Right atrium auricular region (tissue), 2 donors: ENCODE measurements around the gene IFRD2. TPM values are rescaled to one million over a fixed set of nuclear protein-coding genes. Genes with fewer than 3 reads are reported as not detected.

Experiments used
- DNase-seq: peaks from one replicate; pipeline ENCODE4 v3.0.0-alpha.2; 2019; ENCODE audit warnings: low spot score
- H3K27ac ChIP-seq, 2 donors: fragments of 200-600 bp; sonication (generic); 1 replicate in 1 of 2; 2 replicates in 1 of 2; pipeline ENCODE4 v1.5.1; 2016 to 2019
- H3K27me3 ChIP-seq, 2 donors: fragments of 200-600 bp; sonication (generic); one replicate each; pipeline versions ENCODE4 v1.5.1 to v1.6.0; 2017 to 2019
- H3K36me3 ChIP-seq: fragments of 200-600 bp; sonication (generic); one replicate; pipeline ENCODE4 v1.5.1; 2016
- H3K4me1 ChIP-seq, 2 donors: fragments of 200-600 bp; sonication (generic); one replicate each; pipeline versions ENCODE4 v1.5.1 to v1.6.0; 2017 to 2019
- H3K4me3 ChIP-seq, 2 donors: fragments of 200-600 bp; sonication (generic); 1 replicate in 1 of 2; 2 replicates in 1 of 2; pipeline ENCODE4 v1.5.1; 2017 to 2019; ENCODE audit warnings: mild to moderate bottlenecking in 1 of 2, moderate library complexity in 1 of 2
- H3K9me3 ChIP-seq, 2 donors: fragments of 200-600 bp; sonication (generic); one replicate each; pipeline ENCODE4 v1.5.1; 2019
- CTCF ChIP-seq, 2 donors: fragments of 200-600 bp; sonication (generic); IDR thresholded peaks; one replicate each; pipeline ENCODE4 v1.5.1; 2019; ENCODE audit warnings: antibody characterized with exemption in 2 of 2
- total RNA-seq, 2 donors: library from RNA; depleted of rRNA; stranded (reverse); fragments of >200 nt; gene quantifications; one replicate each; pipeline ENCODE4 v1.1.0, GENCODE V29; 2016

Gene IFRD2
- total RNA-seq, 2 donors from 2014 or later: 51.0 to 58.5 TPM

GRCh38 chr3:50269977-50270413 is 22.2 kb downstream of the IFRD2 start:
- H3K36me3 ChIP-seq: no peaks in the 10 kb centered on the region
- H3K9me3 ChIP-seq: no peaks in the 10 kb centered on the region
- DNase-seq: no peak
- no peak for TF ChIP-seq CTCF (IDR thresholded peaks at IDR 0.05)
- peak overlapping the region; percentile 92 to 97 for H3K27ac ChIP-seq
- peaks cover 0 to 83% of the 10 kb centered on the region in 2 donors for H3K4me1 ChIP-seq
- H3K4me3 ChIP-seq: peak overlapping the region in 1 of 2 donors; percentile 31
- no peaks in the 10 kb centered on the region for H3K27me3 ChIP-seq

GRCh38 chr3:50269460-50269859 is 22.8 kb downstream of the IFRD2 start:
- Histone ChIP-seq H3K36me3 (no peaks in the 10 kb centered on the region), H3K4me1 (peaks cover 0 to 83% of the 10 kb centered on the region in 2 donors), H3K27ac (peak overlapping the region; percentile 92 to 97), H3K4me3 (peak overlapping the region; percentile 20 to 31), H3K27me3 (no peaks in the 10 kb centered on the region), H3K9me3 (no peaks in the 10 kb centered on the region)
- TF ChIP-seq CTCF (IDR thresholded peaks at IDR 0.05): no peak
- DNase-seq: no peak

GRCh38 chr3:50268703-50269451 is 23.4 kb downstream of the IFRD2 start, which contains the start of gene SEMA3B:
TSS of gene SEMA3B (plus strand) at chr3:50269147. CDS start at chr3:50269241, 94 bp downstream.
- Histone ChIP-seq H3K4me3 (peak within 1 kb of the TSS; percentile 20 to 54), H3K9me3 (no peaks in the 10 kb centered on the region), H3K4me1 (peaks cover 0 to 83% of the 10 kb centered on the region in 2 donors), H3K27me3 (no peaks in the 10 kb centered on the region), H3K36me3 (no peaks in the 10 kb centered on the region), H3K27ac (peak within 1 kb of the TSS; percentile 92 to 97)
- no peak for DNase-seq
- no peak for TF ChIP-seq CTCF (IDR thresholded peaks at IDR 0.05)

GRCh38 chr3:50268276-50268675 is 24.0 kb downstream of the IFRD2 start:
- Histone ChIP-seq H3K36me3 (no peaks in the 10 kb centered on the region), H3K4me1 (peaks cover 0 to 79% of the 10 kb centered on the region in 2 donors), H3K27ac (peak overlapping the region; percentile 92 to 97), H3K9me3 (no peaks in the 10 kb centered on the region), H3K27me3 (no peaks in the 10 kb centered on the region), H3K4me3 (peak overlapping the region in 1 of 2 donors; percentile 54)
- no peak for TF ChIP-seq CTCF (IDR thresholded peaks at IDR 0.05)
- DNase-seq: no peak

GRCh38 chr3:50267280-50267913 is 24.8 kb downstream of the IFRD2 start:
- Histone ChIP-seq H3K9me3 (no peaks in the 10 kb centered on the region), H3K36me3 (no peaks in the 10 kb centered on the region), H3K27me3 (no peaks in the 10 kb centered on the region), H3K27ac (peak overlapping the region; percentile 92 to 97), H3K4me3 (peak overlapping the region; percentile 54 to 60), H3K4me1 (peaks cover 0 to 71% of the 10 kb centered on the region in 2 donors)
- no peak for TF ChIP-seq CTCF (IDR thresholded peaks at IDR 0.05)
- no peak for DNase-seq
